ENCODE measurements around the gene PLCL2. TPM values are rescaled to one million over a fixed set of nuclear protein-coding genes. Genes with fewer than 3 reads are reported as not detected.

Gene PLCL2
- total RNA-seq, 1 experiment from 2014 or later, result 32.1 TPM

GRCh38 chr3:16960125-16960524 is 75.4 kb downstream of the PLCL2 start:
- no peak overlapping the region for H2BK20ac ChIP-seq (ENCODE audit: low read depth, low read length, poor library complexity, severe bottlenecking)
- H2BK5ac ChIP-seq (ENCODE audit: insufficient read length, low read length), result no peak overlapping the region
- H3K79me1 ChIP-seq (ENCODE audit: insufficient read depth, low read depth, low read length, poor library complexity, severe bottlenecking), result no peaks in the 10 kb centered on the region
- no peak overlapping the region for H2AK5ac ChIP-seq (ENCODE audit: insufficient read length, low read length)
- Mint-ChIP-seq H3K27ac (no peak overlapping the region; a peak in 1 of 7 replicates), H3K4me3 (no peak overlapping the region), H3K36me3 (ENCODE audit: insufficient read depth in 1 of 3, low read depth in 3 of 3) (0 out of 7 replicates have a peak, but pooled peaks cover 0 to 4% (median 0%) of the 10 kb centered on the region in 3 experiments), H3K4me1 (peaks cover 24 to 25% of the 10 kb centered on the region in 2 experiments), H3K27me3 (ENCODE audit: low read depth) (no peaks in the 10 kb centered on the region; the same call in 1 of the 2 replicates), H3K9me3 (peaks cover 0 to 2% of the 10 kb centered on the region in 2 experiments; a peak in 2 of 5 replicates)
- H3K14ac ChIP-seq (ENCODE audit: insufficient read depth, low read length), result no peak overlapping the region
- H3K27ac ChIP-seq (ENCODE audit: insufficient read length, low read depth, low read length), result no peak overlapping the region
- H3K4ac ChIP-seq (ENCODE audit: low read depth, low read length), result no peak overlapping the region
- H3K9ac ChIP-seq (ENCODE audit: extremely low read depth, insufficient read length, low read length), result no peak overlapping the region
- no peak overlapping the region for H2BK12ac ChIP-seq (ENCODE audit: insufficient read length, low read depth, low read length)
- H2AFZ ChIP-seq (ENCODE audit: low read length), result no peak overlapping the region
- no peaks in the 10 kb centered on the region for H3K27me3 ChIP-seq (ENCODE audit: insufficient read depth, low read length)
- no peak overlapping the region for H3K18ac ChIP-seq (ENCODE audit: insufficient read length, low read depth, low read length)
- H2BK120ac ChIP-seq (ENCODE audit: low read depth, low read length, poor library complexity, severe bottlenecking), result no peak overlapping the region
- H3K4me2 ChIP-seq (ENCODE audit: insufficient read depth, insufficient read length, low read length), result no peak overlapping the region
- H3K4me1 ChIP-seq (ENCODE audit: insufficient read depth, low read length), result peaks cover 7% of the 10 kb centered on the region; the same call in 1 of the 2 replicates
- no peaks in the 10 kb centered on the region for H4K20me1 ChIP-seq (ENCODE audit: control insufficient read depth, insufficient read depth, insufficient read length)
- H4K91ac ChIP-seq (ENCODE audit: insufficient read length, low read depth, low read length), result no peak overlapping the region
- TF ChIP-seq, protein P1, sequence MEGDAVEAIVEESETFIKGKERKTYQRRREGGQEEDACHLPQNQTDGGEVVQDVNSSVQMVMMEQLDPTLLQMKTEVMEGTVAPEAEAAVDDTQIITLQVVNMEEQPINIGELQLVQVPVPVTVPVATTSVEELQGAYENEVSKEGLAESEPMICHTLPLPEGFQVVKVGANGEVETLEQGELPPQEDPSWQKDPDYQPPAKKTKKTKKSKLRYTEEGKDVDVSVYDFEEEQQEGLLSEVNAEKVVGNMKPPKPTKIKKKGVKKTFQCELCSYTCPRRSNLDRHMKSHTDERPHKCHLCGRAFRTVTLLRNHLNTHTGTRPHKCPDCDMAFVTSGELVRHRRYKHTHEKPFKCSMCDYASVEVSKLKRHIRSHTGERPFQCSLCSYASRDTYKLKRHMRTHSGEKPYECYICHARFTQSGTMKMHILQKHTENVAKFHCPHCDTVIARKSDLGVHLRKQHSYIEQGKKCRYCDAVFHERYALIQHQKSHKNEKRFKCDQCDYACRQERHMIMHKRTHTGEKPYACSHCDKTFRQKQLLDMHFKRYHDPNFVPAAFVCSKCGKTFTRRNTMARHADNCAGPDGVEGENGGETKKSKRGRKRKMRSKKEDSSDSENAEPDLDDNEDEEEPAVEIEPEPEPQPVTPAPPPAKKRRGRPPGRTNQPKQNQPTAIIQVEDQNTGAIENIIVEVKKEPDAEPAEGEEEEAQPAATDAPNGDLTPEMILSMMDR (conservative IDR thresholded peaks at IDR 0.05), result no peak
- no peak overlapping the region for H4K5ac ChIP-seq (ENCODE audit: insufficient read length, low read depth, low read length)
- no peak for DNase-seq
- WGBS (ENCODE audit: extremely low coverage, insufficient read length, low lambda C conversion rate), result no CpG with 5 or more reads among the region's 2 CpGs
- H2BK15ac ChIP-seq (ENCODE audit: low read depth, low read length), result no peak overlapping the region
- H3K79me2 ChIP-seq (ENCODE audit: insufficient read depth, low read length), result no peaks in the 10 kb centered on the region
- H3K9me3 ChIP-seq (ENCODE audit: control insufficient read depth, low read depth, low read length), result no peaks in the 10 kb centered on the region
- H3K23me2 ChIP-seq (ENCODE audit: insufficient read length, low read depth, low read length, poor library complexity, severe bottlenecking), result no peaks in the 10 kb centered on the region
- no peak overlapping the region for H3K23ac ChIP-seq (ENCODE audit: insufficient read length, low read depth, low read length)
- no peak overlapping the region for H3T11ph ChIP-seq (ENCODE audit: low read length)
- no peak overlapping the region for H3K56ac ChIP-seq (ENCODE audit: insufficient read length, low read depth, low read length)
- no peak overlapping the region for H4K8ac ChIP-seq (replicated peaks; ENCODE audit: insufficient read length, low read depth, low read length)
